Peyer's patch (tissue), 4 donors: ENCODE data around the gene MATK. TPM values are rescaled to one million over a fixed set of nuclear protein-coding genes. Genes with fewer than 3 reads are reported as not detected.

Experiments
- DNase-seq, 3 donors: peaks; one replicate each; pipeline ENCODE4 v3.0.0-alpha.2; 2017 to 2019
- H3K27ac ChIP-seq, 4 donors: fragments of 200-600 bp; sonication (generic); one replicate each; pipeline ENCODE4 v1.5.1; 2016 to 2019
- H3K27me3 ChIP-seq, 2 donors: fragments of 200-600 bp; sonication (generic); one replicate each; pipeline ENCODE4 v1.5.1; 2019
- H3K36me3 ChIP-seq, 3 donors: fragments of 200-600 bp; sonication (generic); one replicate each; pipeline ENCODE4 v1.5.1; 2016 to 2019
- H3K4me1 ChIP-seq, 4 donors: fragments of 200-600 bp; sonication (generic); one replicate each; pipeline ENCODE4 v1.5.1; 2016 to 2019
- H3K4me3 ChIP-seq, 4 donors: fragments of 200-600 bp; sonication (generic); 1 replicate in 3 of 4; 2 replicates in 1 of 4; pipeline ENCODE4 v1.5.1; 2016 to 2019; ENCODE audit warnings: mild to moderate bottlenecking in 1 of 4
- H3K9me3 ChIP-seq, 4 donors: fragments of 200-600 bp; sonication (generic); one replicate each; pipeline ENCODE4 v1.5.1; 2016 to 2019; ENCODE audit warnings: mild to moderate bottlenecking in 1 of 4
- CTCF ChIP-seq, 6 experiments: fragments of 450-650 bp in 4 of 6; fragments of 200-600 bp in 2 of 6; sonication (generic) in 1 of 6; IDR thresholded peaks; one replicate each; pipeline ENCODE4 v1.5.1; 2017 to 2019; ENCODE audit warnings: antibody characterized with exemption in 6 of 6, mild to moderate bottlenecking in 3 of 6, moderate library complexity in 1 of 6
- POLR2A ChIP-seq, 2 donors: fragments of 450-650 bp; IDR thresholded peaks; one replicate each; pipeline ENCODE4 v1.5.1; 2017; ENCODE audit warnings: antibody characterized with exemption in 2 of 2, mild to moderate bottlenecking in 2 of 2, moderate library complexity in 2 of 2
- total RNA-seq, 4 donors: library from RNA; depleted of rRNA; stranded (reverse); fragments of >200 nt; gene quantifications; one replicate each; pipeline ENCODE4 v1.1.0, GENCODE V29; 2016

Gene MATK
- total RNA-seq, 4 donors from 2014 or later = 2.5 to 13.1 (median 5.6) TPM

GRCh38 chr19:3807574-3808354, 21.6 kb upstream of the MATK start:
- H3K36me3 ChIP-seq = no peaks in the 10 kb centered on the region
- no peak overlapping the region for H3K27ac ChIP-seq
- TF ChIP-seq POLR2A (IDR thresholded peaks at IDR 0.05) (no peak), CTCF (IDR thresholded peaks at IDR 0.05) (no peak)
- peaks cover 0 to 25% (median 3%) of the 10 kb centered on the region in 4 donors for H3K4me1 ChIP-seq
- no peak for DNase-seq
- no peak overlapping the region for H3K4me3 ChIP-seq
- no peaks in the 10 kb centered on the region for H3K9me3 ChIP-seq
- no peaks in the 10 kb centered on the region for H3K27me3 ChIP-seq

GRCh38 chr19:3807131-3807480, 20.9 kb upstream of the MATK start:
- H3K4me1 ChIP-seq = peaks cover 0 to 23% (median 3%) of the 10 kb centered on the region in 4 donors
- peak overlapping the region in 1 of 4 donors; percentile 31 for H3K27ac ChIP-seq
- no peak overlapping the region for H3K4me3 ChIP-seq
- H3K9me3 ChIP-seq = no peaks in the 10 kb centered on the region
- TF ChIP-seq CTCF (IDR thresholded peaks at IDR 0.05) = no peak
- TF ChIP-seq POLR2A (IDR thresholded peaks at IDR 0.05) = no peak
- H3K27me3 ChIP-seq = no peaks in the 10 kb centered on the region
- no peak for DNase-seq
- H3K36me3 ChIP-seq = no peaks in the 10 kb centered on the region

- H3K9me3 ChIP-seq = no peaks in the 10 kb centered on the region
- H3K27me3 ChIP-seq = peaks cover 0 to 10% of the 10 kb centered on the region in 2 donors
- H3K4me3 ChIP-seq = no peak overlapping the region
- no peak overlapping the region for H3K27ac ChIP-seq
- TF ChIP-seq POLR2A (IDR thresholded peaks at IDR 0.05) = no peak
- no peak for TF ChIP-seq CTCF (IDR thresholded peaks at IDR 0.05)
- DNase-seq = no peak
- peaks cover 0 to 25% (median 13%) of the 10 kb centered on the region in 4 donors for H3K4me1 ChIP-seq
- H3K36me3 ChIP-seq = no peaks in the 10 kb centered on the region
Observed at GRCh38 chr19:3805859-3806258, 19.7 kb upstream of the MATK start.

GRCh38 chr19:3804429-3804828, 18.2 kb upstream of the MATK start:
- no peaks in the 10 kb centered on the region for H3K36me3 ChIP-seq
- peaks cover 0 to 10% of the 10 kb centered on the region in 2 donors for H3K27me3 ChIP-seq
- no peak overlapping the region for H3K27ac ChIP-seq
- TF ChIP-seq CTCF (IDR thresholded peaks at IDR 0.05) (no peak), POLR2A (IDR thresholded peaks at IDR 0.05) (no peak)
- H3K4me3 ChIP-seq = no peak overlapping the region
- H3K9me3 ChIP-seq = no peaks in the 10 kb centered on the region
- H3K4me1 ChIP-seq = peaks cover 0 to 16% (median 11%) of the 10 kb centered on the region in 4 donors
- no peak for DNase-seq

- no peaks in the 10 kb centered on the region for H3K9me3 ChIP-seq
- peaks cover 0 to 10% of the 10 kb centered on the region in 2 donors for H3K27me3 ChIP-seq
- no peak for TF ChIP-seq CTCF (IDR thresholded peaks at IDR 0.05)
- no peak for TF ChIP-seq POLR2A (IDR thresholded peaks at IDR 0.05)
Observed at GRCh38 chr19:3803986-3804385, 17.8 kb upstream of the MATK start.

More at GRCh38 chr19:3803986-3804385, 17.8 kb upstream of the MATK start:
- Histone ChIP-seq H3K36me3 (no peaks in the 10 kb centered on the region), H3K27ac (no peak overlapping the region), H3K4me1 (peaks cover 0 to 16% (median 11%) of the 10 kb centered on the region in 4 donors), H3K4me3 (no peak overlapping the region)
- DNase-seq = no peak
